NCI-H1092 (cell line): ENCODE data around the gene GLG1.
"Not testable (repeated sequence)": the region's sequence is repeated elsewhere in the genome, so short reads cannot be mapped to it uniquely, and the experiment has no call there.

Source experiments
- DNase-seq: peaks from one replicate; lab custom pipeline; 2025; lab: John Stamatoyannopoulos, UW

GLG1 gene

GRCh38 chr16:74606521-74607309, at the start of gene GLG1:
Gene GLG1 (minus strand): TSS chr16:74607114. CDS start chr16:74607094, 20 bp downstream.
- DNase-seq, result peak; percentile 88

DNA sequence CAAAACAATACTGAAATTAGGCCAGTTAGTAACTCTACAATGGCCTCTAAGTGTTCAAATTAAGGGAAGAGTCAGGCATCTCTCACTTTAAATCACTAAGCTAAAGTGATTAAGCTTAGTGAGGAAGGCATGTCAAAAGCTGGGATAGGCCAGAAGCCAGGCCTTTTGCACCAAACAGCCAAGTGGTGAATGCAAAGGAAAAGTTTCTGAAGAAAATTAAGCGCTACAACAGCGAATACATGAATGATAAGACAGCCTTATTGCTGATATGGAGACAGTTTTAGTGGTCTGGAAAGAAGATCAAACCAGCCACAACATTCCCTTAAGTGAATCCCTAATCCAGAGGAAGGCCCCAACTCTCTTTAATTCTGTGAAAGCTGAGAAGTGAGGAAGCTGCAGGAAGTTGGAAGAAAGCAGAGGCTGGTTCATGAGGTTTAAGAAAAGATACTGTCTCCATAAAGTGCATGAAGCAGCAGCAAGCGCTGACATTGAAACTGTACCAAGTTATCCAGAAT, 47.7 kb upstream of the GLG1 start:
- DNase-seq, result no peak

- DNase-seq, result not testable (repeated sequence)
Observed at GRCh38 chr16:74652883-74653282, 46.0 kb upstream of the GLG1 start.

GRCh38 chr16:74652249-74652648, 45.3 kb upstream of the GLG1 start:
- no peak for DNase-seq

DNA sequence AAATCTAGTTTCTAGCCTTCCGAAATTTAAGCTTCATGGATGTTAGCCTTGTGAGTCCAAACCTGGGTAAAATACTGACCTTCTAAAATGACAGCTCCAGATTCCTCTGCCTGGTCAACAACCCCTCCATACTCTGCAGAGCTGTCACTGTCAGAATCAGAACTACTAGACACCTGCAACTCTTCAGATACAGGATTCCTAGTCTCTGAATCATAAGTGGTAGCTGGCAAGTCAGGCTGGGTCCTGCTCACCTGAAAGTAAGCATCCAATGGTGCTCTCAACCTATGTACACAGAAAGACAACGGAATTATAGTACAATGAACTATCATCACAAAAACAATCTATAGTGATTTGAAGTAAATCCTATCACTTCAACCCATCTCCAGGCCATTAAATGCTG, 44.9 kb upstream of the GLG1 start:
- no peak for DNase-seq

GRCh38 chr16:74650966-74651567, 44.2 kb upstream of the GLG1 start:
- DNase-seq, result no peak

- no peak for DNase-seq
Observed at GRCh38 chr16:74649839-74650504, 43.1 kb upstream of the GLG1 start.

DNA sequence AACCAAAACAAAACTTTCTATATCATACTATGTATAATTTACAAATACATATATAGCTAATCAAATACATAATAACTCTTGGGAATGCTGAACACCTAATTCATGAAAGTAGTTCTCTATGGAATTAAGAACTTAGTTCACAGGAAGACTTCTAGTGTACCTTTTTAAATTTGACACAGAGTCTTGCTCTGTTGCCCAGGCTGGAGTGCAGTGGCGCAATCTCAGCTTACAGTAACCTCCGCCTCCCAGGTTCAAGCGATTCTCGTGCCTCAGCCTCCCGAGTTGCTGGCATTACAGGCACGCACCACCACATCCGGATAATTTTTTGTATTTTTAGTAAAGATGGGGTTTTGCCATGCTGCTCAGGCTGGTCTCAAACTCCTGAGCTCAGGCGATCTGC, 35.1 kb upstream of the GLG1 start:
- no peak for DNase-seq

- DNase-seq, result no peak
Observed at GRCh38 chr16:74637742-74638453, 31.0 kb upstream of the GLG1 start.

GRCh38 chr16:74635303-74635702, 28.4 kb upstream of the GLG1 start:
- no peak for DNase-seq

- no peak for DNase-seq
Observed at GRCh38 chr16:74633686-74634085, 26.8 kb upstream of the GLG1 start.

- no peak for DNase-seq
Observed at GRCh38 chr16:74627506-74628220, 20.7 kb upstream of the GLG1 start.

- DNase-seq, result no peak
Observed at GRCh38 chr16:74626741-74627416, 20.0 kb upstream of the GLG1 start.

- no peak for DNase-seq
Observed at GRCh38 chr16:74625500-74626350, 18.8 kb upstream of the GLG1 start.

- no peak for DNase-seq
Observed at GRCh38 chr16:74623839-74624235, 16.9 kb upstream of the GLG1 start.

DNA sequence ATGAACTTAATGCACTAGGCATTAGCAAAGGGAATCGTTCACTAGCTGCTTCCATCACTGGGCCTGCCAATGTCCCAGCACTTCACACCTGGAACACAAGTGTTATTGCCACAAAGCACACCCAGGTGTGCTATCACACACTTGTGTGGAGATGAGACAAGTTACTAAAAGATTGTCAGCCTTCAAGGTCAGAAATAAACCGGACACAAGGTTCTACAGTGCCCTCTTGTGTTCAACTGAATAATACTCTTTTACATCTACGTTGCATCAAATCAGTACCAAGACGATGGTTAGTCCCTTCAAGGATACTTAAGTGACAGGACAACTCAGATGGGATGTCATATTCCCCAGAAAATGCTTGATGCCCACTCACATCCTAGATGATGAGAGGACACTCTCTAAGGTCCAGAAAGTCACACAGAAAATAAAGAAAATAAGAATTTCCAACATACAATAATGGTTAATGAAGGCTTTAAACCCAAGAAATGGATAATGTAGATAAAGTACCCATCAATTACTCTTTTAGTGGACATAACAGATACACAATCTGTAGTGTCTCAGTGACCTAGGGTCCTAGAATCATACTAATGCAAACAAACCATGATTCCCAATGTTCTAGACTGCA, 16.4 kb upstream of the GLG1 start:
- peak; percentile 7 for DNase-seq

DNA sequence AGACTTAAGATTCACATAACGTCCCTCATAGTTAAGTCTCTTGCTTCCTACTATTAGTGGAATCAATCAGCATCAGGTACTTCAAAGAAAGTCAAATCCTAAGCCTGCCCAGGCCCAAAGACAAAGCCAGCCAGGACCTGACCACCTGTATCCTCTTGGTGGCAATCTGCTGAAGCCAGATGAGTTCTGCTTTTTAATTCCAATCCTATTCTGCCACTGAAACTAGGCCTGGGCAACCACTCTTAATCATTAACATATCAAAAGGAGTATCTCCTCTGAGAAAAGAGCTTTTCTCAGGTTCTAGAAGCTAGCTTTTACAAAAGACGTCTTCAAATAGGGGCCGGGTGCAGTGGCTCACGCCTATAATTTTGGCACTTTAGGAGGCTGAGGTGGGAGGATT, 15.1 kb upstream of the GLG1 start:
- DNase-seq, result no peak

GRCh38 chr16:74617206-74617788, 10.4 kb upstream of the GLG1 start:
- DNase-seq, result no peak

DNA sequence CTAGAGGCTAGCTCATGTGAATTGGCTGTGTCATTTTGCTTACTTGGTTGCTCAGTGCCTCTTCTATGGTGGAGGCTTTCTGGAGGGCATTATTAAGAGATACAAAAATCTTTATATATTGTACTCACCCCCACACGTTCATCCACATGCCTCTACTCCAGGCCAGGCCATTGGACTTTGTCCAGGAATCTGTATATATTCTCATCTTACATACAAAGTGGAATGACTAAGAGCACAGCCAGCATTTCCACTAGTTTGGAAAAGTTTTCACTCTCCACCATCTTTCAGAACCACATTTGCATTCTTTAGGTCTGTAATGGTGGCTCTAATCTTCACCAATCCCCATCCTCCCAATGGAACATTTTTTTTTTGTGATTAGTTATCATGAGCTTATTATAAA, 4.8 kb upstream of the GLG1 start:
- DNase-seq, result no peak
